CD4-positive, alpha-beta T cell treated with Interleukin-17A for 4 hours (primary cell): ENCODE results near the gene NAGA.
"Not testable (repeated sequence)": the region's sequence is repeated elsewhere in the genome, so short reads cannot be mapped to it uniquely, and the experiment has no call there.

Experiments used
- DNase-seq: peaks from one replicate; pipeline ENCODE4 v3.0.0-alpha.2; 2020; ENCODE audit warnings: mixed read lengths

NAGA gene

DNA sequence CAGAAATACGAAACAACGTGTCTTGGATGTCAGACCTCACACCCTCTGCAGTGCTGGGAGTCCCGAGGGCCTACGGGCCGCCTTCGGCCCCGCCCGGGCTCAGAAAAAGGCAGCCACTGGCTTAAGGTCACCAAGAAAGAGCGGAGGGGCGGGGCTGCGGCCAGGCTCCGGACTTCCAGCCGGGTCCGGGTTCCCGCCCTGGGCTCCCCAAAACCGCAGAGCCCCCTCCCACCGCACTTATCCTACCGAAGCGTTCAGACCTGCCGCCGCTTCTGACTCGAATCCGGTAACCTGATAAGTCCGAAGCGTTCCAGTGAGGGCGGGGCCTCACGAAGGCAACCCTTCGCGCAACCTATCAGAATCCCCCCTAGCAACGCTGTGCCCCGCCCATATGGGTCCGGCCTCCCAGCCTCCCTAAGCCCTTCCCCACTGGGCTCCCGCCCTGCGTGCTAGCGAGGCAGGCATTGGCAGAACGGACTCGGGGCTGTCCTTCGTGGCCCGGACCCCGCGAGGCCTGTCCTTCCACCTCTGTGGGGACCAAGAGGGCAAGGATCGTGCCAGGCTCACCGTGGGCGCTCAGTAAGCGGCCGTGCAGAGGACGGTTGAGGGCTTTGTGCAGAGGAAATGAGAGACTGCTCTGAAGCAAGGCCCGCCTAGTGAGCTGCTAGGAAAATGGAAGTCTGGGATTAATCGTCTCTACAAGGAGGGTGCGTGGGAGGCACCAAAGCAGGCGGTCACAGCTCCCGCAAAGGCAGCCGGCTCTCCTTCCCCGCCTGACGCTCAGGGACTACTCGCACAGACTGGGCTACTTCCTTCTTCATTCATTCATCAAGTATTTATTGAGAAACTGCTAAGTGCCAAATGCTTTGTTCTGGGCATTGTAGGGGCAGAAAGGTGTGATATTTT lies at the start of gene NAGA:
NAGA (minus strand) TSS at position 296 of the 906 bp plus-strand sequence. CDS start 515 bp downstream, outside the sequence.
- peak; percentile 97 for DNase-seq

DNA sequence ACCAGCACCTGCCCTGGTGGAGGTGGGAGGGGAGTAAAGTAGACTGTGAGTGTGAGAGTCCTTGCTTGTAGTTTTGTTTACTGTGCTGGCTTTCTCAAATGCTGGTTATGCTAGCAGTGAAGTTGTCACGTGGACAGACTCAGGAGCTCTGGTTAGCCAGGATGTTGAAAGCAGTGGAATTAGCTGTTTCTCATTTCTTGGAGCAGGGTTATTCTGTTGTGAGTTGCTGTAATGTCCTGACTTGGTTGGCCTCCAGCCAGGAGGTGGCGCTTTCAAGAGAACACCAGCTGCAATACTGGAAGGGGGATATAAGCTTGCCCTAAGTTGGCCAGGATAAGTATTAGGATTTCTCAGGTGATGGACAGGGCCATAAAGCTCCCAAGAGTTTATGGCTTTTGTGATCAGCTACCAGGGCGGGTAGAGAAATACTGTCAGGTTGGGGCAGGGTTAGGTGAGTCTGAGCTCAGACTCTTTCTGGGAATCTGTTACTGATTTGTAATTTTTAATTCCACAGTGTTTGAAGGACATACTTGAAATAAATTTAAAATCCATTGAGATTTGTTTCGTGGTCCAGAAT lies 46.3 kb upstream of the NAGA start:
- no peak for DNase-seq

DNA sequence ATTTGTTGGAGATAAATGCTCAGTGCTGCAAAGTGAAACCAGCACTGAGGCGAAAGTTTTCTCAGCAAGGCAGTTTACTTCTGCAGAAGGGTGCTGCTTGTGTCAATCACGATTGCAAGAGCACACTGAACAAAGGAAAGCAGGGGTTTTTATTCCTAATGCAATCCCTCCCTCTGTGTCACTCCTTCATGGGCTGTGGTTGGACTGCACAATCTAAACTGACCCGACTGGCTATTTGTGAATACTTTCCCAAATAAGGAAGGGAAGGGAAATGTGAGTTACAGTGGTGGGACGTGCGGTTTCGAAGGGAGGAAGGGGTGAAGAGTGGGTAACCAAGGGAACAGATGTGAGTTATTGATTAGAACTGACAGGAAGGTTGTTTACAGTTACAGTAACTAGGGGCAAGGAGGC lies 44.8 kb upstream of the NAGA start:
- not testable (repeated sequence) for DNase-seq

DNA sequence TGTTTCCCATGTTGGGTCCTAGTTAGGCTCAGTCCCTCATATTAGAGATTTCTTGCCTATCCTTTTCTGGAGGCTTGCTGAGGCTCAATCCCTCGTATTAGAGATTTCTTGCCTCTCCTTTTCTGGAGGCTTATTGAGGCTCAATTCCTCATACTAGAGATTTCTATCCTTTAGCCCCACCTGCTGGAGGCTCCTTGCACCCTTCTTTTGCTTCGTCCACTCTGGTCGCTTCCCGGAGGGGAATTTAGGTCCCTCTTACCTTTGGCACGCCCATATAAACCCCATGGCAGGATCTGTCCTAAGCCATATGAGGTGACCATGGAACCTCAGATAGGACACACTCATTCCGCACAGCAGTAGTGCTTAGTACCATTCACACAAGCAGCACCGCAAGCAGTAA lies 44.1 kb upstream of the NAGA start:
- DNase-seq: no peak

DNA sequence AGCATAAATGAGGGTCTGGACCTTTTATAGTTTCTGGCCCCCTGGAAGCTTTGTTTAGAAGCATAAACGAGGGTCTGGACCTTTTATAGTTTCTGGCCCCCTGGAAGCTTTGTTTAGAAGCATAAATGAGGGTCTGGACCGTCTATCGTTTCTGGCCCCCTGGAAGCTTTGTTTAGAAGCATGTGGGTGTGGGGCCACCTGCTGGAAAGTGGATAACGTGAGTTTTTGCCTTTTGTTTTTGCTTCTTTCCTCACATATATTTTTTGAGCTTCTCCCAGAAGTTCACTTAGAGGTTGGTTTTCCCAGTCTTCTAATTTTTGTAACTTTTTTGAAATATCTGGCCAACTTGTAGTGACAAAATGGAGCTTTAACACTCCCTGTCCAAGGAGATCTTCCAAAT lies 42.2 kb upstream of the NAGA start:
- DNase-seq: peak; percentile 27

DNA sequence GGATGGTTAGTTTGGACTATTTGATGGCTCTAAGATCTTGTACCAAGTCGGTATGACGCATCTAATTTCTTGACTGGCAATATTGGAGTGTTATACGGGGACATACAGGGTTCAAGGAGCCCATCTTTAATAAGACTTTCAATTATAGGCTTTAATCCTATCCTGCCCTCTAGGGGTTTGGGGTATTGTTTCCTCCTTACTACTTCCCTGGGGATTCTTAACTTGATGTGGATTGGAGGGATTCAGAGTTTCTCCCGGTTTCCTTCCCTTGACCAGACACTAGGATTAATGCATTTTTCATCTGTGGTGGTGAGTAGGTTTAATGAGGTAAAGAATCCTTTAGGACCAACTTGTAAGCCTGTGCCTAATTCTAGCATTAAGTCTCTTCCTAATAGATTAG lies 41.2 kb upstream of the NAGA start:
- no peak for DNase-seq

DNA sequence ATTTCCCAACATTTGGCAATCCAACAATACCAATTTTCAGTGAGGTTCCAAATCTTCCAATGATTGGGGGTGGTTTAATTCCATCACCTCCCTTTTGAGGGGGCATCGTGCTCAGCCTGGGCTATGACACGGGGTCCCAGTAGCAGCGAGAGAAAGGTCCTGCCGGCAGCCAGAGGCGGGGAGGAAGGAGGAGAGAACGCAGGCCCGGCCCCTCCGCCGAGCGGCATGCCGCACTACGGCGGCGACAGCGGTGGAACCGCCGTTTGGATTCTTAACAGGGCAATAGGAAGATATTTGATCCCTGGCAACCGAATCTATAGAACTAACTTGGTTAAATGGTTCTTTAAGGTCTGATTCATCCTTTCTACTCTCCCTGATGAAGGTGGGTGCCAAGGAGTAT lies 38.2 kb upstream of the NAGA start:
- DNase-seq: no peak

DNA sequence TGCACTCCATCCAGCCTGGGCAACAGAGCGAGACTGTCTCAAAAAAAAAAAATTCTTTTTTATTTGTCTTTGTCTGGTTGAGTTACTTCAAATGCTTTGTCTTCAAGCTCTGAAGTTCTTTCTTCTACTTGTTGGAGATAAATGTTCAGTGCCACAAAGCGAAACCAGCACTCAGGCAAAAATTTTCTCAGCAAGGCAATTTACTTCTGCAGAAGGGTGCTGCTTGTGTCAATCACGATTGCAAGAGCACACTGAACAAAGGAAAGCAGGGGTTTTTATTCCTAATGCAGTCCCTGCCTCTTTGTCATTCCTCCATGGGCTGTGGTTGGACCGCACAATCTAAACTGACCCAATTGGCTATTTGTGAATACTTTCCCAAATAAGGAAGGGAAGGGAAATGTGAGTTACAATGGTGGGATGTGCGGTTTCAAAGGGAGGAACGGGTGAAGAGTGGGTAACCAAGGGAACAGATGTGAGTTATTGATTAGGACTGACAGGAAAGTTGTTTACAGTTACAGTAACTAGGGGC lies 33.8 kb upstream of the NAGA start:
- not testable (repeated sequence) for DNase-seq

DNA sequence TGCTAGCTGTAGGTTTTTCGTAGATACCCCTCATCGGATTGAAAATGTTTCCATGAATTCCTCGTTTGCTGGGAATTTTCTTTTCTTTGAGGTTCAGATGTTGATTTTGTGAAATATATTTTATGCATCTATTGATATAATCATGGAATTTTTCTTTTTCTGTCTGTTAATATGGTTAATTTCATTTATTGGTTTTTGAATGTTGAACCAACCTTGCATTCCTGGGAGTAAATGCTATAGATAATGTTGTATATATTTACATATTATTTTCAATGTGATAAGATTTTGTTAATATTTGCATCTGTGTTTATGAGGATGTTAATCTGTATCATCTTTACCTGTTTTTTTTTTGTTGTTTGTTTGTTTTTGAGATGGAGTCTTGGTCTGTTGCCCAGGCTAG lies 30.6 kb upstream of the NAGA start:
- DNase-seq: no peak

DNA sequence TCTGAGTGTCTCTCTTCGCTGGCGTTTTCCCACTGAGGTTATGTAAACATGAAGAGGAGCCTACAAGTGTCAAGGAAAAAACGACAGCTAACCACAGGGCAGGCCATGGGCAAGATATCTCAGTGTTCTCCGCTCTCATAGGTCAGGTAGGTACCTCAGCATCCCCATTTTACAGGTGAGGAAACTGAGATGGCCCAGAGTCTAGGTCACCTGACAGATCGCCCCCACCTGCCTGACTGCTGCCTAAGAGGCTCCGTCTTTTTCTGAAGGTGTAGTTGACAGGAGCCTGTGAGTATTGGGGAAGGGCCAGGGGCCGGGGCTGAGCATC lies 20.8 kb upstream of the NAGA start:
- DNase-seq: peak; percentile 14

DNA sequence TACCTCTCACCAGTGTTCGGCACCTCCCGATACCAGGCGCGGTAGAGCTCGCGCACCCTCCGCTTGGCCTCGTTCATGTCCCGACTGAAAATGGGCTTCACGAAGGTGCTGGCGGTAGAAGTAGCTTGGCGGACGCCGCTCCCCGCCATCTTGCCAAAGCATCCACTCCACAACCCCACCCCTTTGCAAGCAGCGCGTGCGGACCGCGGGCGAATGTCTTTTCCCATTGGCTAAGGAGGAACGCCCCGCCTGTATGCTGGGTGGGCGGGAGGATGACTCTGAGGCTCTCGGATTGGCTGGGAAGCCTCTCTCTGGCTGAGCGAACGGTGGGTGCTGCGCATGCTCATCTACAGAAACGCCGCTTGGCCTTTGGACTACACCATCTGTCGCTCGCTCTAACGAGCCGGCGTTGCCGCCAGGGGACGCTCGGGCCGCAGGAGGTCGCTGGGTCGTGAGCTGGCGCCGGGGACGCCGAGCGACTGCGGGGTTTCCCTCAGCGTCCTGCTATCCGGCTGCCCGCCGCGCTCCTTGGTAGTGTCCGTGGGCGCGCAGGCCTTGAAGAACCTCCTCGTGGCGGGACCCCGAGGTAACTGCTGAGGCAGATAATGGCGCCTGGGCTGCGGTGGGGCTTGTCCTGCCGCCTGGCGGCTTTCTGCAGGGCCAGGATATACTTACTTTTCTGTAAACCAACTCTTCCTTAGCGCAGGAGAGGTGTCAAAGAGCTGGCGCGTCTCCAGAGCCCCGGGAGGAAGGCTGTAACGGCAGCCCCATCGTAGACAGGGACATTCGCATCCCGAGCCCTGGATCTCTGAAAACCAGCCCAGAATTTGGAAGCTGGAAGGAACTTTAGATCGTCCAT lies 20.2 kb upstream of the NAGA start, which contains the start of gene NDUFA6:
NDUFA6 (minus strand) TSS at position 177 of the 859 bp plus-strand sequence; CDS start at position 149, 28 bp downstream.
- DNase-seq: peak; percentile 98

DNA sequence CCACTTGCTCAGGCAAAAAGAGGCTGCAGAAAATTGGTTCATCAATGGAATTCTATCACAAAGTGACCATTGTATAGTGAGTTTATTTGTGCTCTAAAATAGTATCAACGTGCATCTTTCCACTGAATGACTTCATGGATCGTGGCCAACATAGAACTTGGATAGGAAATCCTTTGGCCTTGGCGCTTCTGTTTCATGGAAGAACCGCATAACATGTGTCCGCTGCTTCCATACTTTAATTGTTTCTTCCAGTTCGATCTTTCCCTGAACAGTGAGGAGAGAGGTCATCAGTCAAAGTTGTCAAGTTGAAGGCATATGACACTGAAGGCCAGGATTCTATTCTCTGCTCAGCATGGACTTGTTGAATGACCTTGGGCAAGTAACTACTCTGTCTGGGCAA lies 15.4 kb upstream of the NAGA start:
- DNase-seq: no peak

DNA sequence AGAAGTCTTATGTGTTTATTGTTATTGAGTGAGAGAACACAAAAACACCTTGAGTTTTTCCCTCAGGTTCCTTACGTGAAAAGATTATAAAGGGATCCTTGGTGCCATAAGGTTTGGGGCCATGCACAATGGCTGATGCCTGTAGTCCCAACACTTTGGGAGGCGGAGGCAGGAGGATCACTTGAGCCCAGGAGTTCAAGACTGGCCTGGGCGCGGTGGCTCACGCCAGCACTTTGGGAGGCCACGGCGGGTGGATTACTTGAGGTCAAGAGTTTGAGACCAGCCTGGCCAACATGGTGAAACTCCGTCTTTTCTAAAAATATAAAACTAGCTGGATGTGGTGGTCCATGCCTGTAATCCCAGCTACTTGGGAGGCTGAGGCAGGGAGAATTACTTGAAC lies 14.3 kb upstream of the NAGA start:
- no peak for DNase-seq

DNA sequence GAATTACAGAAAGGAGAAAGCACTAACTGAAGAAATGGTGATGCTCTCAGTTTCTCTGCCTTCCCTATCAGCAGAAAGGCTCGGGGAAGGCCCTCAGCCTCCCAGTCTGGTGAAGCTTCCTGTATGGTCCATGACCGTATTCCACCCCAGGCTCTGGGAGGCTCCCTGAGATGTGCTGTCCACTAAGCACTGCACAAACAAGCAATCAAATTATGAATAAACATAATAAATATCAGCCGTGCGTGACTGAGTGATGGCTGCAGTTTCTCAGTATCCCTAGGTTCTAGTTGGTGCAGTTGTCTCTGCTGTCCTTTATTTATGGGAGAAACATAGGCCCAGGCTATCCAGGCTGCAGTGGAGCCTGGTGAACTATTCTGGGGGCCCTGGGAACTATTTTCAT lies 12.5 kb upstream of the NAGA start:
- no peak for DNase-seq

DNA sequence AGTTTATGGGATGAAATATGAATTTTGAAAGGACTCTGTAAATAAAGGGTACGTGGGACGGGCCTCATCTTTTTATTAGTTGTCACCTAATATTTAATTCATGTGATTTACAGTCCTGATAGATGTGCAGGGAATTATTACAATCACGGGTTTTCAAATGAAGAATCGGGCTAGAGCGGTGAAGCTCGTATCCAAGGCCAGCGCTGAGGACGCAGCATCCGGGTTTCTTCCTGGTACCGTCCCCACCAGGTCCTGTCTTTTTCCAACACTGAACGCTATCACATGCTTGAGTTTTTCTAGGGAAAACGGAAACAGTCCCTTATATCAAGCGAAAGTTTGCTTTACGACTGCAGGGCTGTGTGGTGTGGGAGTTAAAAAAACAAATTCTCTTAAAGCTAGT lies 9.7 kb upstream of the NAGA start:
- DNase-seq: peak; percentile 38

DNA sequence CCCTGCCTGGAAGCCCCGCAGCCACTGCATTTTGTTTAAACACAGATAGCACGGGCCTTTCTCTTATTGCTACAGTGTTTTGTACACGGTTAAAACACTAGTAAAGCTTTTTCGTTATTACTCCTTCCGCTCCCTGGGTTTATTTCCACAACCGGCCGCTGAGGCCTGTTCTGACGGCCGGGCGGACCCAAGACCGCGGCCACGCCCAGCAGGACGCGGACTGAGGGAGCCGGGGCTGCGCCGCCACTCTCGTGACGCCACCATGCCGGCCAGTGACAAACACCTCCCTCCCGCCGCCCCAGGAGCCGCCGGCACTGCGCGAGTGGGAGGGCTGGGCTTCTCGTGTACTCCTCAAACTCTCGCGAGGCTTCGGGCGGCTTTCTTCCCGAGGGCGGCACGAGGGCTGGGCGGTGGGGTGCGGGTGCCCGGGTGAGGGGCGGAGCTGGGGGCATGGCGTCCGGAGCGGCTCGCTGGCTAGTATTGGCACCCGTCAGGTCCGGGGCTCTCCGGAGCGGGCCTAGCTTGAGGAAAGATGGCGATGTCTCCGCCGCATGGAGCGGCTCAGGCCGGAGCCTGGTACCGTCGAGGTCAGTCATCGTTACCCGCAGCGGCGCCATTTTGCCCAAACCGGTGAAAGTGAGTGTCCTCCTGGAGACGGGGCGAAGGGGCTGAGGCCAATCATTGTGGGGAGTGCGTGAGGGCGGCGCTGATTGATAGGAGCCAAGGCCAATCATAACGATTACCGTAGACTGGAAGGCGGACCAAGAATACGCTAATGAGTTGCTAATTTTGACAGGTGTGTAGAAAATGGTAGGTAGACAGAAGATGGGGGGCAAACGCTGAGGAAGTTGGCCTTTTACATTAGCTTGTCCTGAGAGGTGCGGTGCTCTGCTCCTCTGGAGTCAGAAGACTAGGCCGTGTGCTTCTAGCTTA lies 9.0 kb upstream of the NAGA start, which contains the start of gene SMDT1:
SMDT1 (plus strand) TSS at position 382 of the 933 bp plus-strand sequence; CDS start at position 451, 69 bp downstream.
- peak; percentile 99 for DNase-seq

DNA sequence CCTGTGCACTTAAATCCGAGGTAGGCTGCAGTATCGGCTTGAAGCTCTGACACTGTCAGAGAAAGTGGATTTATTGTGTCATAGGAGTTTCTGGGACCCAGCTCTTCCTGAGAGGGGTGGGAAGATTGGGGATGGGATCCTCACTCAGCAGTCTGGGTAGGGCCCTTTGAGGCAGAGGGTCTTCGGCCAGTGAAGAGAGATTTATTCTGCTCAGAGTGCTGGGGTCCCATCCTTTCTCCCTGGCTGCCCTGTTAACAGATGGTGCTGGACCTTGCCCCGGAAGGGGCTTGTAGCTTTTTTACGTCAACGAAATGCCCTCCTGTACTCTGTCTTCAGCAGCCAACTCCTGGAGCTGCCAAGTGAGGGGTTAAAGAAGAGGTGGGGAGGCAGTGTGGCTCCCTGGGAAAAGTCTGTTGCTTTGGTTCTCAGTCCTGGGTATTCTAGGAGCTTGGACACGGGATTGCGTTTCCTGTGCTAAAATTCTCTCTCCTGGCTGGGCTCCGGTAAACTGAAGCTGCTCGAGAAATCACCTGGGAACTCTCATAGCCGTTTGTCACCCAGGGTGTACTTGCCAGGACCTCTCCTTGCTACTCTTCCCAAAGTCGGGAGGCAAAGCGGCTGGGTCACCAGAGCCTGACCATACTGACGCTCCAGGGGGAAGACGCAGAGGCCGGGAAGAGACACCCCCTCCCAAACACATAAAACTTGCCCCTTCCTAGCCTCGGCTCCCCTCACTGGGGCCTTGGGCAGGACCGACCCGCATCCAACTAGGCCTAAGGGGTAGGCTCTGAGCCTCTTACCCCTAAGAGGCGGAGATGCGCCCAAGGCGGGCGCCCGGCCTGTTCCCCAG lies 8.1 kb upstream of the NAGA start:
- no peak for DNase-seq

DNA sequence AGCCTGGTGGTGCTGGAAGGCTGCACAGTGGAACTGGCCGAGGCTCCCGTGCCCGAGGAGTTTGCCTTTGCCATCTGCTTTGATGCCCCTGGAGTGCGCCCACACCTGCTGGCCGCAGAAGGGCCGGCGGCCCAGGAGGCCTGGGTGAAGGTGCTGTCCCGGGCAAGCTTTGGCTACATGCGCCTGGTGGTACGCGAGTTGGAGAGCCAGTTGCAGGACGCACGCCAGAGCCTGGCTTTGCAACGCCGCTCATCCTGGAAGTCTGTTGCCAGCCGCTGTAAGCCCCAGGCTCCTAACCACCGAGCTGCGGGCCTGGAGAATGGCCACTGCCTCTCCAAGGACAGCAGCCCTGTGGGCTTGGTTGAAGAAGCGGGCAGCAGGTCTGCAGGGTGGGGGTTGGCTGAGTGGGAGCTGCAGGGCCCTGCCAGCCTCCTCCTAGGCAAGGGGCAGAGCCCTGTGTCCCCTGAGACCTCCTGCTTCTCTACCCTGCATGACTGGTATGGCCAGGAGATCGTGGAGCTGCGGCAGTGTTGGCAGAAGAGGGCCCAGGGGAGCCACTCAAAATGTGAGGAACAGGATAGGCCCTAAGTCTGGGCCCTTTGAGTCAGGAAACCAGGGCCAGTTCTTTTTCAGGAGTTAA lies 7.0 kb upstream of the NAGA start:
- DNase-seq: no peak

DNA sequence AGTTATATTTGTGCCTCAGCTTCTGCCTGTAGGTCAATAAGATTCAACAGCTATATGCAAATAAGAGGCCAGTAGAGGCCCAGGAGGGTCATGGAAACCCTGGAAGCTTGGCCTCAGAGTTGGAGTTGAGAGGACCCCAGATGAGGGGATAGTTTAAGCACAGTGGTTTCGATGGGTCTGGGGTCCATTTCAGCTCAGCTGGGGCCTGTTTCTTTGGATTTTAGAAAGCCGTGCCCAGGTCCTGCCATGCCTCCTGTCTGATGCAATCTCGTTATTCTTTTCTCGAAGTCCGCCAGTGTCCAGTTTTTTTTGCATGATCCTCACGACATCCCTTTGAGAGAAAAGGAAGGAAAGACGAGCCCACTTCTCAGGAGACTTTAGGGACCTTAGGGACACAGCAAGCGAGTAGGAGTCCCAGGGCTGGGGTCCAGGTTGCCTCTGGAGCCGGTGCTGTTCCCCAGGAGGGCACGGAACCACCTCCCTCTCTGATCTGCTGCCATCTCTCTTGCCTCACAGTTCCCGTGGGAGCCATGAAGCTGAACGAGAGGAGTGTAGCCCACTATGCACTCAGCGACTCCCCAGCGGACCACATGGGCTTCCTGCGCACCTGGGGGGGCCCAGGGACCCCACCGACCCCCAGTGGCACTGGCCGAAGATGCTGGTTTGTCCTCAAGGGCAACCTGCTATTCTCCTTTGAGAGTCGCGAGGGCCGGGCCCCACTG lies 6.3 kb upstream of the NAGA start:
- no peak for DNase-seq
